GM23338 (cell line): ENCODE measurements around the gene XPC. TPM values are rescaled to one million over a fixed set of nuclear protein-coding genes. Genes with fewer than 3 reads are reported as not detected.

ENCODE experiments used
- ATAC-seq: fragments of 200-7000 bp; cut with Tn5 transposase; 3 replicates; pipeline ENCODE4 v1.9.1; 2020
- DNase-seq: peaks from one replicate; pipeline ENCODE4 v3.0.0-alpha.2; 2015; ENCODE audit warnings: low spot score
- H2AFZ ChIP-seq: fragments of 200-600 bp; sonication (generic); 2 replicates; pipeline ENCODE4 v1.8.0; 2016; ENCODE audit warnings: antibody characterized with exemption, mild to moderate bottlenecking, moderate library complexity
- H3F3A ChIP-seq: fragments of 200-600 bp; sonication (generic); replicated peaks from 2 replicates; pipeline ENCODE4 v1.8.0; 2017; ENCODE audit warnings: antibody characterized with exemption, mixed run types, low read depth
- H3K27ac ChIP-seq: fragments of 200-600 bp; sonication (generic); 2 replicates; pipeline ENCODE4 v1.6.1; 2016; ENCODE audit warnings: low read depth
- H3K27me3 ChIP-seq: fragments of 200-600 bp; sonication (generic); 2 replicates; pipeline ENCODE4 v1.8.0; 2016; ENCODE audit warnings: mild to moderate bottlenecking, mixed run types, moderate library complexity; ENCODE audit not compliant: insufficient read depth
- H3K36me3 ChIP-seq: fragments of 200-600 bp; sonication (generic); 2 replicates; pipeline ENCODE4 v1.8.0; 2016; ENCODE audit warnings: mild to moderate bottlenecking; ENCODE audit not compliant: insufficient read depth
- H3K4me1 ChIP-seq: fragments of 200-600 bp; sonication (generic); 2 replicates; pipeline ENCODE4 v1.8.0; 2016; ENCODE audit warnings: mild to moderate bottlenecking, moderate library complexity; ENCODE audit not compliant: insufficient read depth
- H3K4me2 ChIP-seq: fragments of 200-600 bp; sonication (generic); 2 replicates; pipeline ENCODE4 v1.7.1; 2017; ENCODE audit warnings: mixed run types
- H3K4me3 ChIP-seq: fragments of 200-600 bp; sonication (generic); 2 replicates; pipeline ENCODE4 v1.6.1; 2016; ENCODE audit warnings: mixed run types
- H3K79me2 ChIP-seq: fragments of 200-600 bp; sonication (generic); replicated peaks from 2 replicates; pipeline ENCODE4 v1.8.0; 2017; ENCODE audit warnings: mild to moderate bottlenecking; ENCODE audit not compliant: insufficient read depth
- H3K9me2 ChIP-seq: fragments of 200-600 bp; sonication (generic); 2 replicates; pipeline ENCODE4 v1.8.0; 2017; ENCODE audit not compliant: insufficient read depth
- H4K20me1 ChIP-seq: fragments of 200-600 bp; sonication (generic); replicated peaks from 2 replicates; pipeline ENCODE4 v1.8.0; 2017; ENCODE audit warnings: mild to moderate bottlenecking; ENCODE audit not compliant: insufficient read depth
- H3K27ac Mint-ChIP-seq: 2 replicates; pipeline ENCODE4 v1.8.0; 2020; ENCODE audit warnings: inconsistent platforms, mild to moderate bottlenecking, moderate library complexity, mixed read lengths
- H3K27me3 Mint-ChIP-seq: 3 replicates; pipeline ENCODE4 v1.8.0; 2022; ENCODE audit warnings: low read depth, mild to moderate bottlenecking, moderate library complexity, mixed read lengths, inconsistent platforms; ENCODE audit not compliant: insufficient read depth, poor library complexity
- H3K36me3 Mint-ChIP-seq: 3 replicates; pipeline ENCODE4 v1.8.0; 2021; ENCODE audit warnings: low read depth, mild to moderate bottlenecking, inconsistent platforms, moderate library complexity, mixed read lengths
- H3K4me1 Mint-ChIP-seq: 3 replicates; pipeline ENCODE4 v1.8.0; 2020; ENCODE audit warnings: mild to moderate bottlenecking, inconsistent platforms, mixed read lengths
- H3K4me3 Mint-ChIP-seq: 3 replicates; pipeline ENCODE4 v1.8.0; 2021; ENCODE audit warnings: moderate library complexity, mild to moderate bottlenecking, inconsistent platforms, mixed read lengths
- H3K9me3 Mint-ChIP-seq: 3 replicates; pipeline ENCODE4 v1.8.0; 2020; ENCODE audit warnings: moderate library complexity, mild to moderate bottlenecking, inconsistent platforms, mixed read lengths
- CREB1 ChIP-seq: fragments of 250-450 bp; sonication (Bioruptor Pico); IDR thresholded peaks from 2 replicates; pipeline ENCODE4 v1.5.0; 2020; ENCODE audit warnings: low read depth, mild to moderate bottlenecking, moderate library complexity
- ETS1 ChIP-seq: IDR thresholded peaks from 2 replicates; pipeline ENCODE4 v1.6.1; 2016; ENCODE audit warnings: antibody characterized with exemption
- EZH2phosphoT487 ChIP-seq: fragments of 200-600 bp; sonication (generic); IDR thresholded peaks from one replicate; pipeline ENCODE4 v1.8.1; 2018; ENCODE audit warnings: antibody characterized with exemption; ENCODE audit not compliant: unreplicated experiment
- POLR2AphosphoS5 ChIP-seq: IDR thresholded peaks from 2 replicates; pipeline ENCODE4 v1.6.1; 2016; ENCODE audit warnings: antibody characterized with exemption, low read depth
- polyA plus RNA-seq: library from polyadenylated mRNA; unstranded; fragments of >200 nt; fragmentation: Nextera tagmentation; extraction: Ambion mirVana; gene quantifications from 2 replicates; pipeline ENCODE4 v1.2.1, GENCODE V29; 2016
- total RNA-seq: library from RNA; depleted of rRNA; stranded (reverse); fragments of >200 nt; shearing (Covaris generic); gene quantifications from 2 replicates; pipeline ENCODE4 v1.2.3, GENCODE V29; 2014
- TF ChIP-seq, protein P1 (sequence below): IDR thresholded peaks from one replicate; pipeline ENCODE4 v1.6.1; 2018; ENCODE audit warnings: antibody characterized with exemption; ENCODE audit not compliant: unreplicated experiment

XPC gene
- total and polyA plus RNA-seq, 2 experiments from 2014 or later, result 34.9 to 41.5 TPM

GRCh38 chr3:14124615-14125192 is 53.7 kb downstream of the XPC start, which contains the start of the genes CHCHD4 and TMEM43:
Gene CHCHD4 (minus strand): TSS chr3:14124870. CDS start chr3:14124676, 194 bp downstream.
Gene TMEM43 (plus strand): TSS chr3:14125052. CDS start chr3:14125194, 142 bp downstream.
- ATAC-seq (peak; percentile 85), DNase-seq (peak; percentile 99)
- Histone ChIP-seq H3K4me1 (peaks cover 19% of the 10 kb centered on the region), H4K20me1 (peaks cover 8% of the 10 kb centered on the region; the same call in 1 of the 2 replicates), H3K36me3 (no peaks in the 10 kb centered on the region; the same call in 1 of the 2 replicates), H3F3A (no peaks in the 10 kb centered on the region), H2AFZ (peak within 1 kb of the TSS; percentile 92), H3K9me2 (no peaks in the 10 kb centered on the region), H3K4me2 (peak within 1 kb of the TSS; percentile 98), H3K27me3 (no peaks in the 10 kb centered on the region), H3K4me3 (peak within 1 kb of the TSS; percentile 97), H3K27ac (peak within 1 kb of the TSS; percentile 27; the same call in 1 of the 2 replicates), H3K79me2 (peaks cover 56% of the 10 kb centered on the region)
- H3K27me3 Mint-ChIP-seq, result peaks cover 22% of the 10 kb centered on the region
- H3K4me1 Mint-ChIP-seq, result peaks cover 34% of the 10 kb centered on the region
- H3K4me3 Mint-ChIP-seq, result peak within 1 kb of the TSS; percentile 98
- H3K9me3 Mint-ChIP-seq, result peaks cover 9% of the 10 kb centered on the region
- peak within 1 kb of the TSS; percentile 93 for H3K27ac Mint-ChIP-seq
- H3K36me3 Mint-ChIP-seq, result peaks cover 49% of the 10 kb centered on the region
- TF ChIP-seq, protein P1, sequence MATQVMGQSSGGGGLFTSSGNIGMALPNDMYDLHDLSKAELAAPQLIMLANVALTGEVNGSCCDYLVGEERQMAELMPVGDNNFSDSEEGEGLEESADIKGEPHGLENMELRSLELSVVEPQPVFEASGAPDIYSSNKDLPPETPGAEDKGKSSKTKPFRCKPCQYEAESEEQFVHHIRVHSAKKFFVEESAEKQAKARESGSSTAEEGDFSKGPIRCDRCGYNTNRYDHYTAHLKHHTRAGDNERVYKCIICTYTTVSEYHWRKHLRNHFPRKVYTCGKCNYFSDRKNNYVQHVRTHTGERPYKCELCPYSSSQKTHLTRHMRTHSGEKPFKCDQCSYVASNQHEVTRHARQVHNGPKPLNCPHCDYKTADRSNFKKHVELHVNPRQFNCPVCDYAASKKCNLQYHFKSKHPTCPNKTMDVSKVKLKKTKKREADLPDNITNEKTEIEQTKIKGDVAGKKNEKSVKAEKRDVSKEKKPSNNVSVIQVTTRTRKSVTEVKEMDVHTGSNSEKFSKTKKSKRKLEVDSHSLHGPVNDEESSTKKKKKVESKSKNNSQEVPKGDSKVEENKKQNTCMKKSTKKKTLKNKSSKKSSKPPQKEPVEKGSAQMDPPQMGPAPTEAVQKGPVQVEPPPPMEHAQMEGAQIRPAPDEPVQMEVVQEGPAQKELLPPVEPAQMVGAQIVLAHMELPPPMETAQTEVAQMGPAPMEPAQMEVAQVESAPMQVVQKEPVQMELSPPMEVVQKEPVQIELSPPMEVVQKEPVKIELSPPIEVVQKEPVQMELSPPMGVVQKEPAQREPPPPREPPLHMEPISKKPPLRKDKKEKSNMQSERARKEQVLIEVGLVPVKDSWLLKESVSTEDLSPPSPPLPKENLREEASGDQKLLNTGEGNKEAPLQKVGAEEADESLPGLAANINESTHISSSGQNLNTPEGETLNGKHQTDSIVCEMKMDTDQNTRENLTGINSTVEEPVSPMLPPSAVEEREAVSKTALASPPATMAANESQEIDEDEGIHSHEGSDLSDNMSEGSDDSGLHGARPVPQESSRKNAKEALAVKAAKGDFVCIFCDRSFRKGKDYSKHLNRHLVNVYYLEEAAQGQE, result no peak
- TF ChIP-seq CREB1 (peak; percentile 71), POLR2AphosphoS5 (peak; percentile 73), ETS1 (peak; percentile 98)

DNA sequence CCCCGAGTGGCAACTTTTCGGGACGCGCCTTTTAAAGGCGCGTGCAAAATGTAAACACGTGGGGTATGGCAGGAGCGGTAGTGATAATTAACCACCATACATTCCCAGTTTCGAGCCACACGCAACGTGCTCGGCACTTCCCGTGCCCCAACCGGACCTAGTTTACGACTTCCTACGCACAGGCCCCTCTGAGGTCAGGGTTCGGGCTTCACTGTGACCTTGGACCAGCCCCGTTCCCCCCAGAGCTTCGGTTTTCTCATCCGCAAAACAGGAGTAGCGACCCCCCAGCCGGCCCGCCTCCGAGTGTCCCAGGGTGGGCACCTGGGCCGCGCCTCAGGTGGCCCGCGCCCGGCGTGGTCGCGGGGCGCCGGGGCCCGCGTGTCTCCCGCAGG is 54.2 kb downstream of the XPC start:
- H3K4me3 ChIP-seq, result peak overlapping the region; percentile 97
- H3K9me2 ChIP-seq, result no peaks in the 10 kb centered on the region
- peak overlapping the region; percentile 93 for H3K4me2 ChIP-seq
- Mint-ChIP-seq H3K27me3 (peaks cover 22% of the 10 kb centered on the region), H3K4me1 (peaks cover 34% of the 10 kb centered on the region), H3K9me3 (peaks cover 9% of the 10 kb centered on the region), H3K36me3 (peaks cover 46% of the 10 kb centered on the region), H3K27ac (peak overlapping the region; percentile 91), H3K4me3 (peak overlapping the region; percentile 98)
- ATAC-seq (peak; percentile 39), DNase-seq (peak; percentile 63)
- H4K20me1 ChIP-seq, result peaks cover 8% of the 10 kb centered on the region; the same call in 1 of the 2 replicates
- peaks cover 19% of the 10 kb centered on the region for H3K4me1 ChIP-seq
- no peaks in the 10 kb centered on the region for H3F3A ChIP-seq
- H2AFZ ChIP-seq, result peak overlapping the region; percentile 88
- H3K27me3 ChIP-seq, result no peaks in the 10 kb centered on the region
- H3K79me2 ChIP-seq, result peaks cover 56% of the 10 kb centered on the region
- H3K36me3 ChIP-seq, result no peaks in the 10 kb centered on the region; the same call in 1 of the 2 replicates
- H3K27ac ChIP-seq, result no peak overlapping the region; the same call in 1 of the 2 replicates
- TF ChIP-seq, protein P1, result no peak
- TF ChIP-seq CREB1 (no peak), EZH2phosphoT487 (no peak)
